K562 (cell line): ENCODE measurements around the gene LIX1. TPM values are rescaled to one million over a fixed set of nuclear protein-coding genes. Genes with fewer than 3 reads are reported as not detected.
A peak's percentile ranks its signal among the peaks of the same experiment; 100 is the strongest.

Experiments used
- E2F6 ChIP-seq, 2 experiments: IDR thresholded peaks; 2 replicates each; pipeline ENCODE4 v1.6.1; 2011; ENCODE audit warnings: borderline replicate concordance in 1 of 2, control low read depth in 1 of 2, low read depth in 1 of 2, low read length in 1 of 2, mild to moderate bottlenecking in 1 of 2, mixed read lengths in 1 of 2, moderate library complexity in 1 of 2; ENCODE audit not compliant: insufficient read depth in 1 of 2, insufficient read length in 1 of 2, poor library complexity in 1 of 2, severe bottlenecking in 1 of 2; ENCODE audit errors: extremely low read depth in 1 of 2
- EP400 ChIP-seq: fragments of 450-650 bp; IDR thresholded peaks from 2 replicates; pipeline ENCODE4 v1.6.1; 2017; ENCODE audit warnings: antibody characterized with exemption, mild to moderate bottlenecking, moderate library complexity
- HMGN3 ChIP-seq: IDR thresholded peaks from 2 replicates; pipeline ENCODE4 v1.6.1; 2011; ENCODE audit warnings: borderline replicate concordance, low read depth, mild to moderate bottlenecking, mixed read lengths, low read length; ENCODE audit not compliant: insufficient read length; ENCODE audit errors: extremely low read depth
- NFIC ChIP-seq: fragments of 450-650 bp; IDR thresholded peaks from 2 replicates; pipeline ENCODE4 v1.6.1; 2017; ENCODE audit warnings: mild to moderate bottlenecking, inconsistent platforms
- PHB ChIP-seq: fragments of 250-450 bp; sonication (Bioruptor Pico); IDR thresholded peaks from 2 replicates; pipeline ENCODE4 v1.5.0; 2021
- SMAD2 ChIP-seq: fragments of 150-350 bp; IDR thresholded peaks from 2 replicates; pipeline ENCODE4 v1.6.1; 2014; ENCODE audit warnings: low read depth, mild to moderate bottlenecking, low read length
- ZNF592 ChIP-seq: fragments of 450-650 bp; IDR thresholded peaks from 2 replicates; pipeline ENCODE4 v1.6.1; 2017; ENCODE audit warnings: antibody characterized with exemption, mild to moderate bottlenecking
- polyA plus RNA-seq, 8 experiments: library from polyadenylated mRNA; depleted of rRNA in 4 of 8; stranded (reverse) in 5 of 8; unstranded in 3 of 8; fragments of >200 nt; fragmentation: Nextera tagmentation in 2 of 8; fragmentation: Illumina TruSeq in 1 of 8; extraction: Ambion mirVana in 2 of 8; extraction: Trizol in 1 of 8; gene quantifications; 2 replicates each; pipeline versions ENCODE4 v1.2.1 to v1.2.3, GENCODE V29; 2011 to 2014; ENCODE audit warnings: inconsistent platforms in 1 of 8, missing spikeins in 1 of 8
- total RNA-seq, 7 experiments: library from RNA; depleted of rRNA in 6 of 7; stranded (reverse); fragments of >200 nt in 6 of 7; fragmentation: Illumina TruSeq in 2 of 7; extraction: Trizol in 2 of 7; gene quantifications; 2 replicates each; pipeline versions ENCODE4 v1.2.1 to v1.2.3, GENCODE V29; 2011 to 2021; ENCODE audit warnings: low replicate concordance in 1 of 7

Gene LIX1
- total and polyA plus RNA-seq, 9 of the 15 experiments (the other 6 are each of a cell fraction or from before 2014, with no cell fraction given), result 0.01 to 0.18 TPM; not detected in 7

GRCh38 chr5:97071101-97071500 is 71.3 kb downstream of the LIX1 start (continued):
- no peak for TF ChIP-seq ZNF592
- no peak for TF ChIP-seq HMGN3
- TF ChIP-seq EP400, result 0 out of 2 replicates have a peak, but pooled peaks have one; percentile 12
- TF ChIP-seq PHB (CRISPR knock-in tag), result no peak
- TF ChIP-seq NFIC, result no peak
- no peak for TF ChIP-seq SMAD2
- TF ChIP-seq E2F6 (IDR thresholded peaks at IDR 0.05; ENCODE audit: borderline replicate concordance in 1 of 2, extremely low read depth in 1 of 2, insufficient read depth in 1 of 2, insufficient read length in 1 of 2, low read depth in 1 of 2, low read length in 1 of 2, poor library complexity in 1 of 2, severe bottlenecking in 1 of 2), result no peak
